GM12872 (cell line): ENCODE results near the gene MOSMO.

ENCODE experiments used
- TF ChIP-seq, protein P1 (sequence below): IDR thresholded peaks from 3 replicates; pipeline ENCODE4 v1.5.1; 2011; ENCODE audit warnings: low read depth, mild to moderate bottlenecking, low read length, moderate library complexity; ENCODE audit not compliant: insufficient read depth

The MOSMO gene

GRCh38 chr16:22007509-22008214, at the start of gene MOSMO:
TSS of gene MOSMO (plus strand) at chr16:22008111. CDS start at chr16:22008302, 191 bp downstream.
- TF ChIP-seq, protein P1, sequence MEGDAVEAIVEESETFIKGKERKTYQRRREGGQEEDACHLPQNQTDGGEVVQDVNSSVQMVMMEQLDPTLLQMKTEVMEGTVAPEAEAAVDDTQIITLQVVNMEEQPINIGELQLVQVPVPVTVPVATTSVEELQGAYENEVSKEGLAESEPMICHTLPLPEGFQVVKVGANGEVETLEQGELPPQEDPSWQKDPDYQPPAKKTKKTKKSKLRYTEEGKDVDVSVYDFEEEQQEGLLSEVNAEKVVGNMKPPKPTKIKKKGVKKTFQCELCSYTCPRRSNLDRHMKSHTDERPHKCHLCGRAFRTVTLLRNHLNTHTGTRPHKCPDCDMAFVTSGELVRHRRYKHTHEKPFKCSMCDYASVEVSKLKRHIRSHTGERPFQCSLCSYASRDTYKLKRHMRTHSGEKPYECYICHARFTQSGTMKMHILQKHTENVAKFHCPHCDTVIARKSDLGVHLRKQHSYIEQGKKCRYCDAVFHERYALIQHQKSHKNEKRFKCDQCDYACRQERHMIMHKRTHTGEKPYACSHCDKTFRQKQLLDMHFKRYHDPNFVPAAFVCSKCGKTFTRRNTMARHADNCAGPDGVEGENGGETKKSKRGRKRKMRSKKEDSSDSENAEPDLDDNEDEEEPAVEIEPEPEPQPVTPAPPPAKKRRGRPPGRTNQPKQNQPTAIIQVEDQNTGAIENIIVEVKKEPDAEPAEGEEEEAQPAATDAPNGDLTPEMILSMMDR, result no peak

- TF ChIP-seq, protein P1, result no peak
These were observed 48.9 kb upstream of the MOSMO start for GRCh38 chr16:21959050-21959449.

DNA sequence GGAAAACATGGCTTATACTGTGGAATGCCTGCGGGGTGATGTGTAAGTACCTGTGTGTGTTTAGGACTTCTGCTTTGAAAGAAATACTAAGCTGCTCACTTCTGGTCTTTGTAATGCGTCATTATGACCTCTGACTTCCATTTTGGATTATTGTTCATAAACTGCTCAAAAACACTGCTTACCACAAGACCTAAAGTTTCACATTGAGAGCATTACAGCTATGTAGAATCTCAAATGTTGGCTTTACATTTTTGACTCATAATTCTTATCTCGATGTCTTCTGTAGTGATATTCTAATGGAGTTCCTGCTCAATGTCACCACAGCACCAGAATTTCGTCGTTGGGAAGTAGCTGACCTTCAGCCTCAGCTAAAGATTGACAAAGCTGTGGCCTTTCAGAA, 45.4 kb upstream of the MOSMO start:
- TF ChIP-seq, protein P1, result no peak

DNA sequence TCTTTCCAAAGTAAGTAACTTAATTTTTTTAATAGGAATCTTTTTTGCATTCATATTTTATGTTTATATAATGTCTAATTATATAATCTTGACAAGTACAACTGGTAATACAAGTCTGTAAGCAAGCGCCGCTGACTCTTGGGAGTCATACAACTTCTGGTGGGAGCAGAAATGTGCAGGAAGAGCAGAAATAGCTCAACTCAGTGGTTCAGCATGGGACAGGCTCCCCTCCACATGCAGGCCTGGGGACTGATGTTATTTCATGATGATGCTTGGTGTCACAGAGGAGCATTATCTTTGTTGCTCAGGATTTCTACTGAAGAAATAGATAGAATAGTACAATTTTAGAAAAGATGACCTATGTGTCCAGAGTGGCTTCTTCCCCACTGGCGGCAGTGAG, 44.0 kb upstream of the MOSMO start:
- TF ChIP-seq, protein P1, result no peak

DNA sequence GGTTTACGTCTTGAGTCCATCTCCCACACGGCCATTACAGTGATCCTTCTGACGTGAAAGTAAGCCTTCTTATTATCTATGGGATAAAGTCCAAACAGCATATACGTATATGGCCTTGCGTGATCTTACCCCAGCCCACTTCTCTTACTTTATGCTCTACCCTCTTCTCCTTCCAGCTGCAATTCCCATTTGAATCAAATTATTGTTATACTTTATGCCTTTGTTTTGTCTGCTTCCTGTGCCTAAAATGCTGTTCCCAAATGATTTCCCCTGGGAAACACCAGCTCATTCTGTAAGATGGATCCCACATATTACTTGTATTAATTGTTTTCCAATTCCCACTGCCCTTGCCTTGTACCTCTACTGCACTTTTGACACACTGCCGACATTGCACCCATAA, 43.6 kb upstream of the MOSMO start:
- TF ChIP-seq, protein P1, result no peak

- TF ChIP-seq, protein P1, result no peak
These were observed 36.1 kb upstream of the MOSMO start for GRCh38 chr16:21971856-21972255.

DNA sequence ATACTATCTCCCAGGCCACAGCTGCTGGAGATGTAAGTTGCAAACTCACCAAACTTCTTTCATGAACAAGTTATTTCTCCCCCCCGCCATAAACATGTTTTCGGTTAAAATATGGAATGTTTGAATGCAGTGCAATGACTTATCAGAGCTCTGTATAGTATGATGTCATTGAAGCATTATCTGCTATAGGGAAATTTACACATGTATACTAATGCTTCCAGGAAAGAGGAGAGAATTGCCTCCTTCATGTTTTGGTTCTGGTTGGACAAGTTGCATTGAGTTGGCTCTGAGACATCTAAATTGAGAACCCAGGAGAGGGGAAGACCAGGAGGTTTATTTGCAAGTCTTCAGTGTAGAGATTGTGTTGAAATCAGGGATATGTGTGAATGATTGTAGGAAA, 34.0 kb upstream of the MOSMO start:
- TF ChIP-seq, protein P1, result no peak
